Skeletal muscle cell (primary cell): Measurements from ENCODE around the gene FLT3.
"Not testable (repeated sequence)": the region's sequence is repeated elsewhere in the genome, so short reads cannot be mapped to it uniquely, and the experiment has no call there.

Source experiments
- DNase-seq: peaks from one replicate; pipeline ENCODE4 v3.0.0-alpha.2; 2010; ENCODE audit warnings: low read depth
- H3K4me3 ChIP-seq: 2 replicates; pipeline ENCODE4 v1.5.1; 2011; ENCODE audit warnings: low read depth, mild to moderate bottlenecking, control low read depth, low read length, moderate library complexity

The FLT3 gene

GRCh38 chr13:28048768-28049167, 51.6 kb downstream of the FLT3 start:
- no peak overlapping the region for H3K4me3 ChIP-seq

GRCh38 chr13:28047757-28048388, 52.5 kb downstream of the FLT3 start:
- no peak overlapping the region for H3K4me3 ChIP-seq
- DNase-seq, result no peak

More at GRCh38 chr13:28048768-28049167, 51.6 kb downstream of the FLT3 start:
- no peak for DNase-seq

- H3K4me3 ChIP-seq, result no peak overlapping the region
- peak; percentile 11 for DNase-seq
Measured at GRCh38 chr13:28046981-28047380, 53.4 kb downstream of the FLT3 start.

GRCh38 chr13:28045861-28046260, 54.5 kb downstream of the FLT3 start:
- DNase-seq, result no peak

GRCh38 chr13:28044608-28045007, 55.8 kb downstream of the FLT3 start:
- no peak for DNase-seq
- no peak overlapping the region for H3K4me3 ChIP-seq

More at GRCh38 chr13:28045861-28046260, 54.5 kb downstream of the FLT3 start:
- no peak overlapping the region for H3K4me3 ChIP-seq

- no peak for DNase-seq
- H3K4me3 ChIP-seq, result no peak overlapping the region
Measured at GRCh38 chr13:28043224-28043623, 57.2 kb downstream of the FLT3 start.

GRCh38 chr13:28041501-28041900, 58.9 kb downstream of the FLT3 start:
- DNase-seq, result no peak
- no peak overlapping the region for H3K4me3 ChIP-seq

- DNase-seq, result no peak
- no peak overlapping the region for H3K4me3 ChIP-seq
Measured at GRCh38 chr13:28041031-28041461, 59.3 kb downstream of the FLT3 start.

- DNase-seq, result no peak
- H3K4me3 ChIP-seq, result no peak overlapping the region
Measured at GRCh38 chr13:28037399-28037798, 63.0 kb downstream of the FLT3 start.

GRCh38 chr13:28035146-28035782, 65.1 kb downstream of the FLT3 start:
- no peak overlapping the region for H3K4me3 ChIP-seq
- DNase-seq, result no peak

GRCh38 chr13:28033894-28034655, 66.3 kb downstream of the FLT3 start:
- DNase-seq, result no peak
- no peak overlapping the region for H3K4me3 ChIP-seq

GRCh38 chr13:28032438-28032837, 67.9 kb downstream of the FLT3 start:
- not testable (repeated sequence) for H3K4me3 ChIP-seq, DNase-seq

- no peak for DNase-seq
- no peak overlapping the region for H3K4me3 ChIP-seq
Measured at GRCh38 chr13:28031896-28032288, 68.5 kb downstream of the FLT3 start.

- no peak for DNase-seq
Measured at GRCh38 chr13:28031220-28031895, 69.0 kb downstream of the FLT3 start.

GRCh38 chr13:28027607-28028364, 72.6 kb downstream of the FLT3 start:
- no peak overlapping the region for H3K4me3 ChIP-seq
- no peak for DNase-seq

More at GRCh38 chr13:28031220-28031895, 69.0 kb downstream of the FLT3 start:
- H3K4me3 ChIP-seq, result no peak overlapping the region

- DNase-seq, result no peak
Measured at GRCh38 chr13:28027071-28027470, 73.3 kb downstream of the FLT3 start.

GRCh38 chr13:28026508-28026907, 73.9 kb downstream of the FLT3 start:
- no peak for DNase-seq
- no peak overlapping the region for H3K4me3 ChIP-seq

More at GRCh38 chr13:28027071-28027470, 73.3 kb downstream of the FLT3 start:
- H3K4me3 ChIP-seq, result no peak overlapping the region

GRCh38 chr13:28022848-28023518, 77.4 kb downstream of the FLT3 start:
- no peak for DNase-seq
- H3K4me3 ChIP-seq, result no peak overlapping the region

GRCh38 chr13:28014301-28014700, 86.1 kb downstream of the FLT3 start:
- no peak overlapping the region for H3K4me3 ChIP-seq
- DNase-seq, result no peak
